ENCODE measurements around the gene THSD4. TPM values are rescaled to one million over a fixed set of nuclear protein-coding genes. Genes with fewer than 3 reads are reported as not detected.

The THSD4 gene
- total and polyA plus RNA-seq, 2 of the 8 experiments (the other 6 are each of a cell fraction or from before 2014, with no cell fraction given) = 2.5 to 6.2 TPM

- 90% methylated on average over 5 of the region's 5 CpGs; no CpG with 5 or more reads in 1 of the 2 experiments for WGBS, 2 experiments (ENCODE audit: extremely low coverage in 1 of 2, insufficient coverage in 1 of 2, insufficient read length in 1 of 2, insufficient replicate concordance in 2 of 2, low coverage in 1 of 2, low lambda C conversion rate in 2 of 2, missing lambda C conversion rate in 1 of 2)
- FAIRE-seq (no peak), DNase-seq (ENCODE audit: low read depth in 1 of 2, low spot score in 2 of 2) (no peak)
- no peak overlapping the region for H2BK20ac ChIP-seq (ENCODE audit: low read length)
- H3K18ac ChIP-seq (ENCODE audit: extremely low read depth, low read length) = no peak overlapping the region
- no peak overlapping the region for H4K5ac ChIP-seq (ENCODE audit: insufficient read length, low read depth, low read length)
- H3K23me2 ChIP-seq (ENCODE audit: low read depth, low read length) = no peaks in the 10 kb centered on the region
- H3K9ac ChIP-seq (replicated peaks in 1 of 4; ENCODE audit: extremely low read depth in 1 of 4, low read depth in 3 of 4, low read length in 3 of 4) = no peak overlapping the region
- no peak overlapping the region for H3K4me3 ChIP-seq (ENCODE audit: extremely low read depth in 1 of 4, insufficient read depth in 2 of 4, low read depth in 3 of 4, low read length in 4 of 4)
- H2BK120ac ChIP-seq (replicated peaks; ENCODE audit: low read depth, low read length) = no peak overlapping the region
- ChIA-PET POLR2A (ENCODE audit: partially characterized antibody) (interaction anchor here (0.6 kb wide), 1 partner anchor 28 kb away, joined by 3 read pairs; no protein-coding TSS in a partner anchor), CTCF (ENCODE audit: partially characterized antibody) (interaction anchor here (0.9 to 1.3 kb wide), 4 partner anchors 21 to 226 kb away, joined by 3 to 4 read pairs (median 4); no protein-coding TSS in a partner anchor)
- no peak overlapping the region for H2BK12ac ChIP-seq (ENCODE audit: low read depth, low read length)
- H4K20me1 ChIP-seq (replicated peaks in 1 of 2; ENCODE audit: control insufficient read depth in 1 of 2, insufficient read depth in 2 of 2, low read length in 2 of 2) = no peaks in the 10 kb centered on the region
- no peaks in the 10 kb centered on the region for H3K9me3 ChIP-seq (ENCODE audit: insufficient read depth in 2 of 2, low read depth in 1 of 2, low read length in 1 of 2)
- no peak for TF ChIP-seq GABPA (IDR thresholded peaks at IDR 0.05; ENCODE audit: borderline replicate concordance, insufficient read depth, low read length)
- no peaks in the 10 kb centered on the region for H3K27me3 ChIP-seq (replicated peaks in 1 of 4; ENCODE audit: control insufficient read depth in 3 of 4, extremely low read depth in 1 of 4, insufficient read depth in 3 of 4, low read length in 3 of 4)
- H2AK5ac ChIP-seq (ENCODE audit: low read depth, low read length) = 0 out of 2 replicates have a peak overlapping the region, but pooled peaks have one; percentile 39
- H2AFZ ChIP-seq (ENCODE audit: low read length) = no peak overlapping the region
- no peak overlapping the region for H2BK15ac ChIP-seq (ENCODE audit: low read length)
- no peaks in the 10 kb centered on the region for H3K79me1 ChIP-seq (ENCODE audit: low read depth, low read length)
- H3K27ac ChIP-seq (ENCODE audit: low read depth, low read length) = no peak overlapping the region
- peaks cover 0 to 3% (median 0%) of the 10 kb centered on the region in 4 experiments; a peak in 1 of 7 replicates for H3K4me1 ChIP-seq (replicated peaks in 1 of 4; ENCODE audit: control insufficient read depth in 3 of 4, insufficient read depth in 4 of 4, low read length in 3 of 4)
- no peak overlapping the region for H3K14ac ChIP-seq (ENCODE audit: insufficient read length)
- H3K4me2 ChIP-seq (ENCODE audit: insufficient read depth in 1 of 2, low read depth in 2 of 2, low read length in 2 of 2) = no peak overlapping the region
- no peak overlapping the region for H2BK5ac ChIP-seq (ENCODE audit: low read depth, low read length)
- no peak overlapping the region for H3K56ac ChIP-seq (replicated peaks; ENCODE audit: insufficient read length, low read depth, low read length)
- no peak overlapping the region for H3K4ac ChIP-seq (replicated peaks; ENCODE audit: insufficient read length, low read depth, low read length)
- H3K23ac ChIP-seq (ENCODE audit: insufficient read length) = no peak overlapping the region
- no peak overlapping the region for H4K91ac ChIP-seq (replicated peaks; ENCODE audit: insufficient read length, low read length)
- H3K79me2 ChIP-seq (ENCODE audit: control insufficient read depth in 1 of 2, insufficient read depth in 2 of 2, low read length in 2 of 2) = no peaks in the 10 kb centered on the region
- no peak overlapping the region for H4K8ac ChIP-seq (ENCODE audit: extremely low read depth, insufficient read depth, low read length)
- H3K36me3 ChIP-seq (ENCODE audit: control insufficient read depth in 2 of 4, insufficient read depth in 4 of 4, low read length in 3 of 4) = no peaks in the 10 kb centered on the region
Observed at GRCh38 chr15:71422530-71423259, 307.4 kb downstream of the THSD4 start.

All from H1 (cell line).